ENCODE measurements around the gene HSD17B3.
"Not testable (repeated sequence)": the region's sequence is repeated elsewhere in the genome, so short reads cannot be mapped to it uniquely, and the experiment has no call there.

HSD17B3 gene

GRCh38 chr9:96323169-96323568 lies 21.2 kb upstream of the HSD17B3 start:
- Histone ChIP-seq H4K20me1 (ENCODE audit: low read depth, low read length) (no peaks in the 10 kb centered on the region), H2AFZ (ENCODE audit: low read depth, low read length, severe bottlenecking) (no peak overlapping the region), H3K9me2 (replicated peaks; ENCODE audit: insufficient read depth, low read length) (no peaks in the 10 kb centered on the region), H3K27me3 (ENCODE audit: low read length) (no peaks in the 10 kb centered on the region), H3K27ac (ENCODE audit: low read depth, low read length) (no peak overlapping the region), H3K79me2 (ENCODE audit: insufficient read depth, low read length) (no peaks in the 10 kb centered on the region), H3K9ac (ENCODE audit: low read length) (no peak overlapping the region), H3K4me3 (ENCODE audit: insufficient read depth, low read length, poor library complexity, severe bottlenecking) (no peak overlapping the region), H3F3A (ENCODE audit: insufficient read depth) (no peaks in the 10 kb centered on the region), H3K9me3 (ENCODE audit: insufficient read depth, low read length) (no peaks in the 10 kb centered on the region), H3K4me2 (ENCODE audit: low read depth, low read length, poor library complexity, severe bottlenecking) (no peak overlapping the region), H3K36me3 (ENCODE audit: low read length) (no peaks in the 10 kb centered on the region)
- TF ChIP-seq CTCF (IDR thresholded peaks at IDR 0.05; ENCODE audit: insufficient read depth, low read length, poor library complexity, severe bottlenecking), result no peak
- no peak for TF ChIP-seq EZH2phosphoT487 (conservative IDR thresholded peaks at IDR 0.05; ENCODE audit: low read length)

GRCh38 chr9:96322736-96323135 lies 20.8 kb upstream of the HSD17B3 start:
- not testable (repeated sequence) for H3K9me2 ChIP-seq (replicated peaks; ENCODE audit: insufficient read depth, low read length); H3F3A ChIP-seq (ENCODE audit: insufficient read depth); H3K79me2 ChIP-seq (ENCODE audit: insufficient read depth, low read length); H3K27me3 ChIP-seq (ENCODE audit: low read length); H2AFZ ChIP-seq (ENCODE audit: low read depth, low read length, severe bottlenecking); H3K9me3 ChIP-seq (ENCODE audit: insufficient read depth, low read length); H3K9ac ChIP-seq (ENCODE audit: low read length); H3K36me3 ChIP-seq (ENCODE audit: low read length); H4K20me1 ChIP-seq (ENCODE audit: low read depth, low read length); H3K4me2 ChIP-seq (ENCODE audit: low read depth, low read length, poor library complexity, severe bottlenecking); H3K4me3 ChIP-seq (ENCODE audit: insufficient read depth, low read length, poor library complexity, severe bottlenecking); H3K27ac ChIP-seq (ENCODE audit: low read depth, low read length)

GRCh38 chr9:96322210-96322609 lies 20.2 kb upstream of the HSD17B3 start:
- H2AFZ ChIP-seq (ENCODE audit: low read depth, low read length, severe bottlenecking); H3K79me2 ChIP-seq (ENCODE audit: insufficient read depth, low read length); H3K27me3 ChIP-seq (ENCODE audit: low read length); H3K4me3 ChIP-seq (ENCODE audit: insufficient read depth, low read length, poor library complexity, severe bottlenecking); H4K20me1 ChIP-seq (ENCODE audit: low read depth, low read length); H3K9ac ChIP-seq (ENCODE audit: low read length); H3K36me3 ChIP-seq (ENCODE audit: low read length); H3K4me2 ChIP-seq (ENCODE audit: low read depth, low read length, poor library complexity, severe bottlenecking); H3K27ac ChIP-seq (ENCODE audit: low read depth, low read length); H3K9me2 ChIP-seq (replicated peaks; ENCODE audit: insufficient read depth, low read length); H3F3A ChIP-seq (ENCODE audit: insufficient read depth); H3K9me3 ChIP-seq (ENCODE audit: insufficient read depth, low read length): not testable (repeated sequence)

GRCh38 chr9:96321515-96321914 lies 19.5 kb upstream of the HSD17B3 start:
- TF ChIP-seq CTCF (IDR thresholded peaks at IDR 0.05; ENCODE audit: insufficient read depth, low read length, poor library complexity, severe bottlenecking), result no peak
- TF ChIP-seq EZH2phosphoT487 (conservative IDR thresholded peaks at IDR 0.05; ENCODE audit: low read length), result no peak
- H2AFZ ChIP-seq (ENCODE audit: low read depth, low read length, severe bottlenecking), result no peak overlapping the region
- H3K4me3 ChIP-seq (ENCODE audit: insufficient read depth, low read length, poor library complexity, severe bottlenecking), result no peak overlapping the region
- no peaks in the 10 kb centered on the region for H3K9me3 ChIP-seq (ENCODE audit: insufficient read depth, low read length)
- H3F3A ChIP-seq (ENCODE audit: insufficient read depth), result no peaks in the 10 kb centered on the region
- H3K27ac ChIP-seq (ENCODE audit: low read depth, low read length), result no peak overlapping the region
- H3K4me2 ChIP-seq (ENCODE audit: low read depth, low read length, poor library complexity, severe bottlenecking), result no peak overlapping the region
- no peaks in the 10 kb centered on the region for H3K27me3 ChIP-seq (ENCODE audit: low read length)
- H4K20me1 ChIP-seq (ENCODE audit: low read depth, low read length), result no peaks in the 10 kb centered on the region
- H3K36me3 ChIP-seq (ENCODE audit: low read length), result no peaks in the 10 kb centered on the region
- no peak overlapping the region for H3K9ac ChIP-seq (ENCODE audit: low read length)
- no peaks in the 10 kb centered on the region for H3K79me2 ChIP-seq (ENCODE audit: insufficient read depth, low read length)
- no peaks in the 10 kb centered on the region for H3K9me2 ChIP-seq (replicated peaks; ENCODE audit: insufficient read depth, low read length)

Measured in SU-DHL-6 (cell line).